Measurements from ENCODE around the gene TMEM145.
"Not testable (repeated sequence)": the region's sequence is repeated elsewhere in the genome, so short reads cannot be mapped to it uniquely, and the experiment has no call there.

- TF ChIP-seq TSHZ2 (CRISPR knock-in tag; IDR thresholded peaks at IDR 0.05); CSRNP3 (CRISPR knock-in tag; IDR thresholded peaks at IDR 0.05); SNAI2 (CRISPR knock-in tag; IDR thresholded peaks at IDR 0.05); BACH2 (CRISPR knock-in tag; IDR thresholded peaks at IDR 0.05; ENCODE audit: borderline replicate concordance); ARNTL (CRISPR knock-in tag; IDR thresholded peaks at IDR 0.05; ENCODE audit: borderline replicate concordance, low read depth); PATZ1 (CRISPR knock-in tag; IDR thresholded peaks at IDR 0.05; ENCODE audit: borderline replicate concordance); ZNF8 (CRISPR knock-in tag; IDR thresholded peaks at IDR 0.05); ISL1 (CRISPR knock-in tag; IDR thresholded peaks at IDR 0.05); POU6F1 (CRISPR knock-in tag; IDR thresholded peaks at IDR 0.05; ENCODE audit: borderline replicate concordance, low read depth); ZFP30 (CRISPR knock-in tag; IDR thresholded peaks at IDR 0.05): not testable (repeated sequence)
Measured at GRCh38 chr19:42331333-42331732, 18.2 kb downstream of the TMEM145 start.
